GM18526 (cell line): ENCODE data around the gene MSI2.

Experiments used
- POLR2A ChIP-seq: IDR thresholded peaks from 3 replicates; pipeline ENCODE4 v1.6.1; 2011; ENCODE audit not compliant: insufficient read length; ENCODE audit errors: extremely low read depth

The MSI2 gene

DNA sequence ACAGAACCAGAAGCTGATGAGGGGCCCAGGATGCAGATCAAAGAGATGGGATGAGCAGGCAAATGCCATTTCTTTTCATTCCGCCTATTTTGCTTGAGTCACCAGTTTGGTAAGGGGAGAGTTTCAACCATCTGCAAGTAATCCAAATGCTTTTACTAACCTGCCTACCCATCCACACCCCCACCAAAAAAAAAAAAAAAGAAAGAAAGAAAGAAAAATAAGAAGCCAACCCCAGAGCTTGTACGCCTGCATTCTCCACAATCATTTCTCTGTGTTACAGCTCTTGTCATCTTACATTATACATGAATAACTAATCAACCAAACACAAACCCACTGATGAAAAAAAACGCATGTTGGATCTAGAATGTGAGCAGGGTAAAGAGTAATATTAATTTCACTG lies 15.7 kb upstream of the MSI2 start:
- TF ChIP-seq POLR2A = no peak

DNA sequence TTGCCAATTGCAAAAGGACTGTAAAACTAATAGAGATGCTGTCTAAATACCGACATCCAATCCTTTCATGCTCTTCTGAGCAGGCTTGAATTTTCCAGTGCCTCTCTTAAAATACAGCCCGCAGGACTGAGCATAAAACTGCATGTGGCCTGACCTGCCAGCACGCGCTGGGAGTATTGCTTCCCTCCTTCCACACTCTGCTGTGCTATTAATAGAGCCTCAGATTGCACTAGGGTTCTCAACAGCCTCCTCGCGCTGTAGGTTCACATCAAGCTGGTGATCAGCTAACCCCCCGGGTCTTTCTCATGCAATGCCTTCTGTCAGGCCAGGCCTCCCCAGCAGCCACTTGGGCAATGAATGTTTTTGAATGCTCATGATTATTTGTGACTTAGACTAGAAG lies 14.2 kb upstream of the MSI2 start:
- no peak for TF ChIP-seq POLR2A

DNA sequence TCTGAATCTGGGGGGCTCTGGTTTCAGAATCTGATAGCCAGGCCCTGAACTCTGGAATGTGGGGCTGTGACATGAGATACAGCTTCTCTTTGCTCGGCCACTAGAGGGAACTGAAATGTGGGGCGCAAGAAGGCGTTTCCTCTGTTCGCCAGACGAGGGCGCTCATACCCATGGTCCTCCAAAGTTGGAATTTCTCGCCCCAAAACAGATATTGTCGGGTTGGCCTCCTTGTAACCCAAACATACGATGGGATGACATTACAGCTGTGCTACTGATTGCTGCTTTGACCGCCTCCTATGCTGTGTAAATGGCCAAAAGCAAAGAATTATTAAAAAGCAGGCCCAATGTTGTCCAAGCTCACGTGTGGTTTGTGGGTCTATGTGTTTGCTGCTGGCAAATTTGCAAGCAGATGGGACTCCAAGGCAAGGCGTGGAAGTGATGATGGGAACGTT lies 13.1 kb upstream of the MSI2 start:
- TF ChIP-seq POLR2A = no peak

DNA sequence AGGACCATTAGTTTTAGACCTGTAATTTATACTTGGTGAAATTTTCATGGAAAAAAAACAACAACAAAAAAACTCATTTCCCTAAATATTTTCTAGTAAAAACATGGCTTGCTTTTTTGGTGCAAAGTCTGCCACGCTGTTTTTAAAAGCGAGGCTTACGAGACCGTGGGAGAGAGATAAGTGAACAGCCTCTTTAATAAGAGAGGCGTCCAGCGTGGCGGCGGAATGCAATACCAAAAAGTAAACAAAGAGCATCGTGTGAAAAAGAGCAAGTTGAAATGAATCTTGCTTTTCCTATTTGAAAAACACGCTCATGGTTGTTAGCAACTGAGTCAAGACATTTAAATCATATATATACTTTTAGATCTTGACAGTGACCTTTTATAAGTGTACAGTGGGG lies 10.5 kb upstream of the MSI2 start:
- TF ChIP-seq POLR2A = no peak

DNA sequence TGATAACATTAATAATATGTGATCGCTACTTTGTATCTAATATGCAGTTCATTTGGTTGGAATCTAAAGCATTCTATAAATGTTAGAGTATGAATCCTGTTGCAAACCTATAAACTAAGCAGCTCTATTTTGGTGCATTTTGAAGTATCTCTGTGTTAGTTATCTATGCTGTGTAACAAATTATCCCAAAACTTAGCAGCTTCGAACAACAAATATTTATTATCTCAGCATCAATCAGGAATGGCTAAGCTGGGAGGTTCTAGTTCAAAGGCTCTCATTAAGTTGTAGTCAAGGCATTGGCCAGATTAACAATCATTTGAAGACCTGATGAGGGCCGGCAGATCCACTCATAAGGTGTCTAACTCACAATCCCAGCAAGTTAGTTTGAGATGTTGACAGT lies 10.1 kb upstream of the MSI2 start:
- TF ChIP-seq POLR2A = no peak

DNA sequence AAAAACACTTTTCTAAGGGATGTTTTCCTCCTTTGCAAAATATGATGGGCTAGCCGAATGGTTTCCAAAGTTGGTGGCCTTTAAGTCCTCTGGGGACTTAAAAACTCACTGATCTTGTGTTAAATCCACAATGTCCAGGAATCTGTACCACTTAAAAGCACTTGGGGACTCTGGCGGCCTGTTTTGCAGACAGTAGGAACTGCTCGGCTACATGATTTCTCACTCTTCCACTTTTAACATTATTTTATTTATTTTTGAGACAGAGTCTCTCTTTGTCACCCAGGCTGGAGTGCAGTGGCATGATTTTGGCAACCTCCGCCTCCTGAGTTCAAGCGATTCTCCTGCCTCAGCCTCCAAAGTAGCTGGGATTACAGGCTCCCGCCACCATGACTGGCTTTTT lies 9.1 kb upstream of the MSI2 start:
- TF ChIP-seq POLR2A = no peak

DNA sequence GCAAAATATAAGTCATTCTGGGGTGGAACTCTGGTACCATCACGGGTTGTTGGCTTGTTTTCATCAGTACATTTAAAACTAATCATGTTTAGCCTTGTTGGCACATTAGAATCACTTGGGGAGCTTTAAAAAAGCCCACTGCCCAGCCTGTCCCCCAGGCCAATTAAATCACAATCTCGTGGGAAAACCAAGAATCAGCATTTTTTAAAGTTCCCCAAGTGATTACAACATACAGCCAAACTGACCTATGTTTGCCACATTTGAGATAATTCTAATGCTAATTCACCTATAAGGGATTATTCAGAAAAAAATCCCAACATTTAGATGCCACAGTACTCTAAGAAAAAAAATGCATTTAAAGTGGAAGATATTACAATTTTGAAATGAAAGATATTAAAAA lies 8.4 kb upstream of the MSI2 start:
- TF ChIP-seq POLR2A = no peak

DNA sequence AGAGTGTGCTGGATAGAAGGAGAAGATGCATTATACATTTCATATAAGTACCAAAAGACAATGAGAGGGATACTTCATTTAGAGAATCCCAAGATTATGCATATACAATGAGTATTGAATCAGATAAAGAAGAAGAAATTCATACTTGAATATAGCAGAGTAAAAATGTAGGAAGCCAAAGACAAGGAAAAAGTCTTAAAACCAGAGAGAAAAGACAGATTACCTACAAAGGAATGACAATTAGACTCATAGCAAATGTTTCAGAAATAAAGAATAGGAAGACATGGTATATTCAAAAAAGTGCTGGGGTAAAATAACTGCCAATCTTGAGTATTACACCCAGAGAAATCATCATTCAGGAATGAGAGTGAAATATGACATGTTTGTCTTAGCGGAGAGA lies 6.8 kb upstream of the MSI2 start:
- no peak for TF ChIP-seq POLR2A

DNA sequence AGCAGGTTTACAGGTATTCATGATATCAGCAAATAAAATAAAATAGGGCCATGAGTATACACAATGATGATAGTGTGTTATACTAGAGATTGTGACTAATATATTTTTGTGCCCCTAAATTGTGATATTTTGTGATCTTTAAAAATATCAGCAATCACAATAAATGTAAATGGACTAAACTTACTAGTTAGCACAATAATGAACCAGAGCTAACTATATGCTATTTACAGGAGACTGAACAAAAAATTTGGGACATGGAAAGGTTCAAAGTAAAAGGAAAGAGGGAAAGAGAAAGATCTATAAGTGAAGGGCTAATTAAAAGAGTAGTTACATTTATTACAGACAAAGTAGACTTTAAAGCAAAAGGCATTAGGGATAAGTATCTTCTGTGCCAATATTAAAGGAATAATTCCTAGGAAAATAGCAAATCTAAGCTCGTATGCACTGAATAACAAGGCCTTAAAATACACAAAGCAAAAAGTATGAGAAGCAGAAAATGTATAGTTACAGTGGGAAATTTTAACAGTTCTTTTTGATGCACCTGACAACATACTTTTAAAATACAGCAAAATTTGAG lies 5.0 kb upstream of the MSI2 start:
- no peak for TF ChIP-seq POLR2A

DNA sequence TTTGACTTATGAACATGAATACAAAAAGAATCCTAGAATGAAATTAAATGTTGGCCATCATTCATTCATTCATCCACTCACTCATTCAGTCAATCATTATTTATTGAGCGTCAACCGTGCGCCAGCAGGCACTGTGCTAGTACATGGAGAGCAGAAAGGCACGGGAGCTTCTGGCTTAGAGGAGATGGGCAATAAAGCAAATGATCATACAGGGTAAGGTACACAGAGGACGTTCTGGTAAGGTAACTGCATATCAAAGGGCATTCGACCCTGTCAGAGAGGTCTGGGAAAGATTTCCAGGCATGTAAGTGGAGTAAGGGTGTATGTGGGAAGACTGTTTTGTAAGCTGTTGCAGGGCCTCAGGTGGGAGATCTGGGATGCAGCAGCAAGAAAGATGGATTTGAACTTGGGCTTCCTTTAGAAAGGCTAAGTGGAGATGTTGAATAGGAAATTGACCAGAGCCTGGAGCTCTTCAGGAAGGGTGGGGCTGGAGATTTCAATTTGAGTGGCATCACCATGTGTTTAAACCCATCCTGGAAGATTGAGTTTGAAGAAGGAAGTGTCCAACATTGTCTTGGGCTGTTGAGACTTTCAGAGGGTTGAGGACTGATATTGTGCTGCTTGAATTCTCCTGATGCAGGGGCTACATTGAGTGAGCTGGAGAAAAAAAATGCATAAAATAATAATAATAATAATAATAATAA lies 2.8 kb upstream of the MSI2 start:
- TF ChIP-seq POLR2A = no peak

DNA sequence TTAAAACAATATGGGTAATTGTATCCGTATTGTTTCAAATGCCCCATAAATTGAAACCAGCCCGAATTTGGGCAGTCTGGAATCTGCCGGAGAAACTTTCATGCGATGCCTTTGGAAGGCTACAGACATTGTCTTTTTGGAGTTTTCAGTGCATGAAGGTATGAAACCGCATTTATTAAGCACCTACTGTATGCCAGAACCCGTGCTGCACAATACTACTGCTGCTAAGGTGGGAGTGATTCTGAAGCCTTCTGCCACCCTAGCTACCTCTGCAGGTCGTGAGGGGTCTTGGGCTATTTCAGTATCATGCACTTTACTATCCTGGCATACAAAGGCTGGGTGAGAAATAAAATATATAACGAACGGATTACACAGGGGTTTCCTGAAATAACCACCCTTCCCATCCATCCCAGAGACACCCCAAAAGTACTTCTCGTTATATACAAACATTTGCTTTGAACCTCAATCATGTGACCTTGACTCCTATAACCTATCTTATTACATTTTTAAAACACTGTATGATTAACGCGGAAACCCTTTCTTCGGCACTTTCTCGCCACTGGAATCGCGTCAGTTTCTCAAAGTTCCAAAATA lies 1.0 kb upstream of the MSI2 start:
- TF ChIP-seq POLR2A = no peak

DNA sequence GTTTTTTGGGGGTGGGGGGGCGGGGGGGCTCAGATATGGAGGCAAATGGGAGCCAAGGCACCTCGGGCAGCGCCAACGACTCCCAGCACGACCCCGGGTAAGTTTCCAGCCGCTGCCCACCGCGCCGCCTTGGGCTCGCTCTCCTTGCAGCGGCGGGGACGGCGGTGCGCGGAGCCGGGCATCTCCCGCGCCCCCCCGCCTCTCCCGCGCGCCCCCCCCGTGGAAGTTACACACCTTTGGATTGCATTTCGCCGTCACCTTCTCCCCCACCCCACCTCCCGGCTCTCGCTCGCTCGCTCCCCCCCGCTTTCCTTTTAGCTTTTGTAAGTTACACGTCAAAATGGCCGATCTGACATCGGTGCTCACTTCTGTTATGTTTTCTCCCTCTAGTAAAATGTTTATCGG lies 387 bp downstream of the MSI2 start:
- TF ChIP-seq POLR2A = no peak

DNA sequence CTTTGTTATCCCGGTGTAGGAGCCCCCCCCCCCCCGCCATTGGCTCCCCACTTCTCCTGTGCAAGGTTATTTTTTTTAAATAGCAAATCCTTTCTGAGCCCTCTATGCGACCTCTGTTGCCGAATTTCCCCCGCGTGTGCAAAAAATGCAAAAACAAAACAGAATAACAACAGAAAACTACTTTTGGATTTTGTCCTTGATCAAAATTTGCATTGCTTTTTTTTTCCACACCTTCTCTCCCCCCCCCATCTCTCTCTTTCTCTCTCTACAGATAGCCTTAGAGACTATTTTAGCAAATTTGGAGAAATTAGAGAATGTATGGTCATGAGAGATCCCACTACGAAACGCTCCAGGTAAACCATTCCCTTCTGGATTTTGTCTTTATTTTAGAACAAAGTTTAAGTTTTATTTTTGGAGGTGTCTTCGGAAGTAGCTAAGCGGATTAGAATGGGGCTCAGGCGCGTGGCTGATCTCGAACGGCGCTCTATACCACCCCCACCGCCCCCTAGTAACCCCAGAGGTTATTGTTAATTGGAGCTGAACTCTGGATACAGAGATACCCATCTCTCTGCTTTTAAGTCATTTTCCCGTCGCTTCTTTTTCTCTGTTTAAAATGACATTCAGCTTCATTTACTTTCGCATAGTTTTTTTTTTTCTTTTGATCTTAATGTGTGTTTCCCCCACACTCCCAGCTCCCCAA lies 1.0 kb downstream of the MSI2 start:
- no peak for TF ChIP-seq POLR2A

DNA sequence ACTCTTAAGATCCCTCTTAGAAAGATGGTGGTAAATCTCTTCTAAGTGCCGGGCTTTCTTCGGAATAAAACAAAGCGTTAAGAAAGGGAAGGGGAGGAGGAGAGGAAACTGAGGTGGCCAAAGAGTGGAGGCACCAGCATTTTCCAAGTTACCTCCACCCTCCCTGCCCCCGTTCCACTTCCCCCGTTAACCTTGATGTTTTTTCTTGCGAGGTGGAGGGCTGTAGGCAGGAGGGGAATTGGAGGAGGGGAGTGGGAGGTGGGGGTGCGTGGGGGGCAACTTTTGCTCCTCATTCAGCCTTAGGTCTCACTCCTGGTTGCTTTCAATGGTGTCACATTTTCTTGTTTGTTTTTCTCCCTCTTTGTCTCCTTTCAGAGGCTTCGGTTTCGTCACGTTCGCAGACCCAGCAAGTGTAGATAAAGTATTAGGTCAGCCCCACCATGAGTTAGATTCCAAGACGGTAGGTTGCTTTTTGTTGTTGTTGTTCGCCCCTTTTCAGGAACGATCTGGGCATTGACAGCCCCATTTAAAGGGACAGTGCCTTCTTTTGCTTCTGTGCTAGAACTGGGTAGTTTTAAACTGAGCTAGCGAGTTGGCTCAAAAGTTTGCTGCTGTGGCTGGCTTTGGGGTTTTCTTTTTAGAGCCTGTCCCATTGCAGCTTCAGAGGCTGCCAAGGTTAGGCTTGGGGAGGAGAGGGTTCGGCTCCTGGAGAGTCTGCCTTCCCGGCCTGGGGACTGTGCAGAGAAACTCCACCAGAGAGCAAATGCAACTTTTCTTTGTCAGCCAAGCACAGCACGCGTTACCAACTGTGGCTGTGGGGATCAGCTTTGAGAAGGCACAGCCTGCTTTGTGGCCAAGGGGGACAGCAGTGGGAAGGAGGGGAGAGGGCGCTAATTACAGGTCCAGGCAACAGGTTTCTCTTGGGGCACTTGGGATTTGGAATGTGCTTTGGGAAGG lies 1.9 kb downstream of the MSI2 start:
- no peak for TF ChIP-seq POLR2A

DNA sequence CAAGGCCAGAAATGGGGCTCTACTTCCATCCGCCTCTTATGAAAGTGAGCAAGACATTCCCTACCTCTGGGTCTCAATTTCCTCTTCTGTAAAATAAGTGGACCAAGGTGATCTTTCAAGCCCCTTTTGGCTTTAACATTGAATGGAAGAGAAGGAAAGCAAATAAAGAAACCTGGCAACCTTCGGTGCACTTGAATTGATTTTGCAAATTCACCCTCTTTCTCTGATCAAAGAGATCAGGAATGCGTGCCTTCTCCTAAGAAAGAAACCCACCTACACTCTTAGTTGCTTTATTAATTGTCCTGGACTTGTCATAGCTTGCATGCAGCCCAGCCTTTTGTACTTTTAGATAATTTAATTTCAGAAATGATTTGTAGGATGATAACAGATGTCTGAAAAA lies 3.0 kb downstream of the MSI2 start:
- TF ChIP-seq POLR2A = no peak
